H1 (cell line): ENCODE data around the gene HTRA2. TPM values are rescaled to one million over a fixed set of nuclear protein-coding genes. Genes with fewer than 3 reads are reported as not detected.

ENCODE experiments used
- CTCF ChIA-PET: fragments of 300-600 bp; sonication (Branson Sonifier 250); formaldehyde crosslinking; loops from one replicate; lab custom pipeline; 2021; ENCODE audit not compliant: partially characterized antibody; lab: Charles Lee
- POLR2A ChIA-PET: fragments of 300-600 bp; sonication (Branson Sonifier 250); formaldehyde crosslinking; loops from one replicate; lab custom pipeline; 2021; ENCODE audit warnings: inconsistent platforms; ENCODE audit not compliant: partially characterized antibody; lab: Charles Lee
- DNase-seq, 2 experiments: peaks; one replicate each; pipeline versions ENCODE4 v3.0.0 to v3.0.0-alpha.2; 2010 to 2022; ENCODE audit warnings: low spot score in 2 of 2, low read depth in 1 of 2, mixed read lengths in 1 of 2
- FAIRE-seq: peaks from 2 replicates; lab custom pipeline; 2011; peaks lifted over from hg19 to GRCh38; lab: Jason Lieb, UNC
- H2AFZ ChIP-seq: 2 replicates; pipeline ENCODE4 v1.8.1; 2012; ENCODE audit warnings: low read length, inconsistent platforms
- H2AK5ac ChIP-seq: 2 replicates; pipeline ENCODE4 v1.6.1; 2013; ENCODE audit warnings: low read depth, low read length
- H2BK120ac ChIP-seq: replicated peaks from 2 replicates; pipeline ENCODE3; 2013; ENCODE audit warnings: low read depth, low read length, inconsistent platforms
- H2BK12ac ChIP-seq: 2 replicates; pipeline ENCODE4 v1.6.1; 2013; ENCODE audit warnings: low read depth, low read length
- H2BK15ac ChIP-seq: 2 replicates; pipeline ENCODE4 v1.6.1; 2013; ENCODE audit warnings: low read length
- H2BK20ac ChIP-seq: 2 replicates; pipeline ENCODE4 v1.6.1; 2013; ENCODE audit warnings: low read length
- H2BK5ac ChIP-seq: 2 replicates; pipeline ENCODE4 v1.6.1; 2013; ENCODE audit warnings: low read depth, low read length
- H3K14ac ChIP-seq: 2 replicates; pipeline ENCODE4 v1.6.1; 2013; ENCODE audit warnings: inconsistent platforms; ENCODE audit not compliant: insufficient read length
- H3K18ac ChIP-seq: 2 replicates; pipeline ENCODE4 v1.6.1; 2013; ENCODE audit warnings: low read length; ENCODE audit errors: extremely low read depth
- H3K23ac ChIP-seq: 2 replicates; pipeline ENCODE4 v1.6.1; 2013; ENCODE audit warnings: inconsistent platforms; ENCODE audit not compliant: insufficient read length
- H3K23me2 ChIP-seq: 2 replicates; pipeline ENCODE4 v1.6.1; 2013; ENCODE audit warnings: low read depth, low read length
- H3K27ac ChIP-seq: 2 replicates; pipeline ENCODE4 v1.6.1; 2011; ENCODE audit warnings: low read depth, low read length, inconsistent platforms
- H3K27me3 ChIP-seq, 4 experiments: replicated peaks in 1 of 4; 1 replicate in 1 of 4; 2 replicates in 3 of 4; pipeline versions ENCODE4 v1.6.1 to v1.8.1; 2011 to 2013; ENCODE audit warnings: low read length in 3 of 4, mild to moderate bottlenecking in 3 of 4, inconsistent platforms in 2 of 4, mixed read lengths in 2 of 4, moderate library complexity in 1 of 4; ENCODE audit not compliant: control insufficient read depth in 3 of 4, insufficient read depth in 3 of 4; ENCODE audit errors: extremely low read depth in 1 of 4
- H3K36me3 ChIP-seq, 4 experiments: 2 replicates each; pipeline versions ENCODE4 v1.6.1 to v1.8.1; 2011 to 2013; ENCODE audit warnings: mild to moderate bottlenecking in 4 of 4, low read length in 3 of 4, moderate library complexity in 2 of 4, control low read depth in 1 of 4, inconsistent platforms in 1 of 4; ENCODE audit not compliant: insufficient read depth in 4 of 4, control insufficient read depth in 2 of 4
- H3K4ac ChIP-seq: replicated peaks from 2 replicates; pipeline ENCODE3; 2013; ENCODE audit warnings: low read length, low read depth, mixed read lengths, inconsistent platforms; ENCODE audit not compliant: insufficient read length
- H3K4me1 ChIP-seq, 4 experiments: replicated peaks in 1 of 4; 1 replicate in 1 of 4; 2 replicates in 3 of 4; pipeline versions ENCODE4 v1.6.1 to v1.8.1; 2011 to 2013; ENCODE audit warnings: low read length in 3 of 4, inconsistent platforms in 2 of 4, mixed read lengths in 1 of 4; ENCODE audit not compliant: insufficient read depth in 4 of 4, control insufficient read depth in 3 of 4
- H3K4me2 ChIP-seq, 2 experiments: 2 replicates each; pipeline versions ENCODE4 v1.6.1 to v1.8.1; 2011 to 2013; ENCODE audit warnings: low read depth in 2 of 2, low read length in 2 of 2, control low read depth in 1 of 2, inconsistent platforms in 1 of 2, mild to moderate bottlenecking in 1 of 2; ENCODE audit not compliant: insufficient read depth in 1 of 2
- H3K4me3 ChIP-seq, 4 experiments: fragments of 200-600, 300-600 bp in 1 of 4; sonication (generic), shearing (Covaris generic), sonication (Bioruptor Twin) in 1 of 4; 2 replicates each; pipeline versions ENCODE4 v1.5.1 to v1.8.1; 2011 to 2016; ENCODE audit warnings: low read length in 4 of 4, low read depth in 3 of 4, control low read depth in 2 of 4, inconsistent platforms in 2 of 4, mild to moderate bottlenecking in 2 of 4, mixed read lengths in 1 of 4, moderate library complexity in 1 of 4; ENCODE audit not compliant: insufficient read depth in 2 of 4; ENCODE audit errors: extremely low read depth in 1 of 4
- H3K56ac ChIP-seq: replicated peaks from 2 replicates; pipeline ENCODE3; 2013; ENCODE audit warnings: low read depth, mild to moderate bottlenecking, mixed read lengths, low read length, inconsistent platforms; ENCODE audit not compliant: insufficient read length
- H3K79me1 ChIP-seq: 2 replicates; pipeline ENCODE4 v1.6.1; 2013; ENCODE audit warnings: low read depth, low read length, control low read depth
- H3K79me2 ChIP-seq, 2 experiments: 2 replicates each; pipeline versions ENCODE4 v1.6.1 to v1.8.1; 2012 to 2013; ENCODE audit warnings: low read length in 2 of 2, mild to moderate bottlenecking in 2 of 2, inconsistent platforms in 1 of 2; ENCODE audit not compliant: insufficient read depth in 2 of 2, control insufficient read depth in 1 of 2
- H3K9ac ChIP-seq, 4 experiments: replicated peaks in 1 of 4; 1 replicate in 1 of 4; 2 replicates in 3 of 4; pipeline versions ENCODE4 v1.6.1 to v1.8.1; 2011 to 2013; ENCODE audit warnings: low read depth in 3 of 4, low read length in 3 of 4, control low read depth in 2 of 4, mild to moderate bottlenecking in 2 of 4, moderate library complexity in 2 of 4, inconsistent platforms in 1 of 4; ENCODE audit errors: extremely low read depth in 1 of 4
- H3K9me3 ChIP-seq, 2 experiments: 2 replicates each; pipeline versions ENCODE4 v1.6.1 to v1.8.1; 2012 to 2013; ENCODE audit warnings: mild to moderate bottlenecking in 2 of 2, moderate library complexity in 2 of 2, control low read depth in 1 of 2, inconsistent platforms in 1 of 2, low read depth in 1 of 2, low read length in 1 of 2, mixed read lengths in 1 of 2; ENCODE audit not compliant: insufficient read depth in 2 of 2
- H4K20me1 ChIP-seq, 2 experiments: replicated peaks in 1 of 2; 2 replicates each; pipeline versions ENCODE3 to v1.8.1; 2011 to 2013; ENCODE audit warnings: inconsistent platforms in 2 of 2, low read length in 2 of 2, mild to moderate bottlenecking in 1 of 2; ENCODE audit not compliant: insufficient read depth in 2 of 2, control insufficient read depth in 1 of 2
- H4K5ac ChIP-seq: 2 replicates; pipeline ENCODE4 v1.6.1; 2013; ENCODE audit warnings: low read length, low read depth, mixed read lengths, inconsistent platforms; ENCODE audit not compliant: insufficient read length
- H4K8ac ChIP-seq: 2 replicates; pipeline ENCODE4 v1.8.0; 2013; ENCODE audit warnings: mild to moderate bottlenecking, moderate library complexity, low read length, inconsistent platforms; ENCODE audit not compliant: insufficient read depth; ENCODE audit errors: extremely low read depth
- H4K91ac ChIP-seq: replicated peaks from 2 replicates; pipeline ENCODE3; 2013; ENCODE audit warnings: low read length, mixed read lengths, inconsistent platforms; ENCODE audit not compliant: insufficient read length
- CTBP2 ChIP-seq: IDR thresholded peaks from 2 replicates; pipeline ENCODE4 v1.7.0; 2011; ENCODE audit warnings: borderline replicate concordance, mild to moderate bottlenecking, moderate library complexity, mixed read lengths, low read length; ENCODE audit not compliant: insufficient read depth, insufficient read length
- HDAC2 ChIP-seq, 2 experiments: fragments of 300-600 bp in 1 of 2; sonication (generic) in 1 of 2; IDR thresholded peaks; 2 replicates each; pipeline ENCODE4 v1.6.1; 2011 to 2012; ENCODE audit warnings: low read depth in 2 of 2, low read length in 2 of 2, mild to moderate bottlenecking in 2 of 2, moderate library complexity in 2 of 2, borderline replicate concordance in 1 of 2, inconsistent platforms in 1 of 2
- SRF ChIP-seq: IDR thresholded peaks from 2 replicates; pipeline ENCODE4 v1.6.1; 2011; ENCODE audit warnings: mild to moderate bottlenecking, low read depth, low read length, moderate library complexity
- WGBS, 2 experiments: shearing (Covaris generic) in 1 of 2; methylation state at CpG; one replicate each; pipeline versions ENCODE4 v1.1.6 to v1.1.7; 2013 to 2015; ENCODE audit warnings: low lambda C conversion rate in 2 of 2, mixed read lengths in 2 of 2, inconsistent platforms in 1 of 2, low coverage in 1 of 2, missing lambda C conversion rate in 1 of 2; ENCODE audit not compliant: insufficient replicate concordance in 2 of 2, insufficient coverage in 1 of 2, insufficient read length in 1 of 2; ENCODE audit errors: extremely low coverage in 1 of 2, missing lambda C conversion rate in 1 of 2; 5-methylcytosine and 5-hydroxymethylcytosine counted together
- polyA plus RNA-seq, 7 experiments: library from polyadenylated mRNA; depleted of rRNA in 3 of 7; stranded (reverse) in 5 of 7; unstranded in 2 of 7; fragments of >200 nt in 5 of 7; fragments of 200-250 nt in 2 of 7; gene quantifications; 1 replicate in 5 of 7; 2 replicates in 1 of 7; 4 replicates in 1 of 7; pipeline versions ENCODE4 v1.2.1 to v1.2.3, GENCODE V29; 2011 to 2013; ENCODE audit warnings: missing spikeins in 2 of 7, mixed read lengths in 2 of 7
- total RNA-seq: library from RNA; stranded (reverse); fragmentation: NEBNext Ultra II Directional; extraction: Animal tissue kit (Norgen Biotek cat#: 25700); gene quantifications from 2 replicates; pipeline ENCODE4 v1.2.1, GENCODE V29; 2021

Gene HTRA2
- total and polyA plus RNA-seq, 2 of the 8 experiments (the other 6 are each of a cell fraction or from before 2014, with no cell fraction given) = 21.6 to 37.6 TPM

GRCh38 chr2:74526649-74527230 is 3.0 kb upstream of the HTRA2 start:
- Histone ChIP-seq H2BK20ac (no peak overlapping the region), H4K20me1 (peaks cover 3% of the 10 kb centered on the region in 2 experiments), H2BK15ac (no peak overlapping the region), H3K4me1 (peaks cover 4 to 13% (median 6%) of the 10 kb centered on the region in 4 experiments; a peak in 6 of 7 replicates), H4K8ac (no peak overlapping the region), H3K27ac (no peak overlapping the region), H3K79me2 (peaks cover 0 to 18% of the 10 kb centered on the region in 2 experiments; a peak in 2 of 4 replicates), H2AFZ (no peak overlapping the region), H3K9me3 (no peaks in the 10 kb centered on the region), H3K4me2 (no peak overlapping the region), H3K36me3 (peaks cover 5 to 19% (median 13%) of the 10 kb centered on the region in 4 experiments; a peak in 6 of 8 replicates), H3K9ac (no peak overlapping the region), H2BK12ac (no peak overlapping the region), H3K18ac (no peak overlapping the region), H4K5ac (no peak overlapping the region), H3K4me3 (no peak overlapping the region), H2AK5ac (no peak overlapping the region), H3K56ac (no peak overlapping the region), H2BK5ac (no peak overlapping the region), H3K14ac (no peak overlapping the region), H3K27me3 (peaks cover 0 to 10% (median 3%) of the 10 kb centered on the region in 4 experiments; a peak in 4 of 7 replicates), H3K23ac (no peak overlapping the region), H3K4ac (no peak overlapping the region), H3K23me2 (peaks cover 9% of the 10 kb centered on the region; the same call in 1 of the 2 replicates), H2BK120ac (no peak overlapping the region), H4K91ac (no peak overlapping the region), H3K79me1 (peaks cover 10% of the 10 kb centered on the region)
- FAIRE-seq (no peak), DNase-seq (no peak)
- 97% methylated on average over 11 of the region's 11 CpGs; no CpG with 5 or more reads in 1 of the 2 experiments for WGBS, 2 experiments
- POLR2A ChIA-PET = interaction anchor here (0.6 to 1.6 kb wide), 10 partner anchors 9 to 44 kb away, joined by 3 to 6 read pairs (median 4); partner anchors contain the start of genes CCDC142, PCGF1, TLX2 and TTC31
- no peak for TF ChIP-seq SRF
- no peak for TF ChIP-seq CTBP2
- TF ChIP-seq HDAC2 (IDR thresholded peaks at IDR 0.05; ENCODE audit: borderline replicate concordance in 1 of 2, low read depth in 2 of 2, low read length in 2 of 2) = no peak
- CTCF ChIA-PET = interaction anchor here (1.0 to 1.7 kb wide), 6 partner anchors 12 to 66 kb away, joined by 3 to 11 read pairs (median 4); no protein-coding TSS in a partner anchor
